MCF 10A (cell line): ENCODE data around the gene NPS. TPM values are rescaled to one million over a fixed set of nuclear protein-coding genes. Genes with fewer than 3 reads are reported as not detected.

Experiments used
- BruUV-seq: library from RNA; stranded (reverse); fragments of 400-500 nt; replicated peaks from 2 replicates; lab custom pipeline; 2021; lab: Mats Ljungman, UMichigan
- CTCF ChIA-PET: fragments of 300-600 bp; sonication (Branson Sonifier 250); formaldehyde crosslinking; extraction: SDS; loops from one replicate; lab custom pipeline; 2021; ENCODE audit warnings: antibody characterized with exemption, inconsistent platforms; lab: Yijun Ruan, JAX
- POLR2A ChIA-PET: fragments of 300-600, 350-650 bp; sonication (Branson Sonifier 250); formaldehyde crosslinking; extraction: SDS; loops from one replicate; lab custom pipeline; 2020; ENCODE audit warnings: antibody characterized with exemption, inconsistent platforms; lab: Yijun Ruan, JAX
- DNase-seq: peaks from one replicate; pipeline ENCODE4 v3.0.0-alpha.2; 2018; ENCODE audit not compliant: unreplicated experiment
- H3K27ac Mint-ChIP-seq: one replicate; pipeline ENCODE4 v1.8.0; 2022; ENCODE audit warnings: mild to moderate bottlenecking, low read depth, mixed read lengths; ENCODE audit not compliant: unreplicated experiment
- H3K27me3 Mint-ChIP-seq: one replicate; pipeline ENCODE4 v1.8.0; 2022; ENCODE audit warnings: mixed read lengths; ENCODE audit not compliant: insufficient read depth, unreplicated experiment
- H3K36me3 Mint-ChIP-seq: one replicate; pipeline ENCODE4 v1.8.0; 2022; ENCODE audit warnings: mild to moderate bottlenecking, moderate library complexity, mixed read lengths; ENCODE audit not compliant: insufficient read depth, unreplicated experiment
- H3K4me1 Mint-ChIP-seq: one replicate; pipeline ENCODE4 v1.8.0; 2022; ENCODE audit warnings: mixed read lengths; ENCODE audit not compliant: insufficient read depth, unreplicated experiment
- H3K4me3 Mint-ChIP-seq: one replicate; pipeline ENCODE4 v1.8.0; 2022; ENCODE audit warnings: mild to moderate bottlenecking, moderate library complexity, mixed read lengths; ENCODE audit not compliant: unreplicated experiment
- H3K9me3 Mint-ChIP-seq: one replicate; pipeline ENCODE4 v1.8.0; 2022; ENCODE audit warnings: mixed read lengths; ENCODE audit not compliant: unreplicated experiment
- CTCF ChIP-seq: fragments of 200-600 bp; IDR thresholded peaks from one replicate; pipeline ENCODE4 v1.8.0; 2022; ENCODE audit warnings: antibody characterized with exemption, mild to moderate bottlenecking; ENCODE audit not compliant: unreplicated experiment
- intact Hi-C: fragments of 100-400 bp; cut with micrococcal nuclease; formaldehyde crosslinking; loops from 2 replicates; pipeline ENCODE4 v1.14.1; 2022
- total RNA-seq: library from RNA; stranded (reverse); gene quantifications from 2 replicates; pipeline ENCODE4 v1.2.3, GENCODE V29; 2022

The NPS gene
- total RNA-seq, 1 experiment from 2014 or later = not detected

DNA sequence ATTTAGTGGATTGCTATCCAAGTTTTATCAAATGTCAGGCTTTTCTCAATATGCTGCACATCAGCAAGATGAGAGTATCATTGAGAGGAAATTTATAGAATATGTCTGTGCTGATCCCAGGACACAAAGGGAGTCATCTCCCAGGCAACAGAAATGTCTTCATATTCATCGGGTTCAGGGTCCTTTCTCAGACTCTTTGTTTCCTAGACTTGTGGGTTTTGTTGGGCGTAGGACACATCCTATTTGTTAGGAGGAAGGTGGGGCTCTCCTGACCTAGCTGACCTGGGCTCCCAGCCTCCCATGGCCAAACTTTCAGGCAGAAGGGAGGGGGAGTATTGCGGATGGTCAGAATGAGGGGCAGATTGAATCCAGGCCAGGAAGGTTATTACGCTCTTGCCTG, 22.9 kb upstream of the NPS start:
- intact Hi-C loops = no loop called here
- Mint-ChIP-seq H3K36me3 (no peaks in the 10 kb centered on the region), H3K4me3 (no peak overlapping the region), H3K27ac (no peak overlapping the region), H3K4me1 (no peaks in the 10 kb centered on the region), H3K9me3 (no peaks in the 10 kb centered on the region), H3K27me3 (peaks cover 13% of the 10 kb centered on the region)
- TF ChIP-seq CTCF = no peak
- POLR2A ChIA-PET = no interaction called here
- BruUV-seq = no TSS peak
- no peak for DNase-seq
- CTCF ChIA-PET = no interaction called here

DNA sequence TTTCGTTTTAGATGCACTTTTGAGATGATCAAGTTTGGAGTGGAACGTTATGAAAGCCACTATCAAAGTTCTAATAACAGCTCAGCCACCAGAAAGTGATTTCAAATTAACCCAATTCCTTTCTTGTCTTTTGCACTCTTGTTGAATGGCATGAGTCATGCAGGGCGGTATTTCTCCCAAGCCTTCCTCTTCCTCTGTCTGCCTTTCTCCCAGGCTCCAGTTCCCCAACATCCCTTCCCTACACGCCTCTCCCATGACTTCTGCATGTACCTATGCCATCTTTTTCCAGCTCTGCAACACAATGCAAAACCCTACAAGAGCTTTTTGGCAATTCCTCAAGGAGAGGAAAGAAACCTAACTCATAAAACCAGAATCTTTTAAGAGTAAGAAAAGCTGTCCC, 21.8 kb upstream of the NPS start:
- ChIA-PET POLR2A (no interaction called here), CTCF (no interaction called here)
- Mint-ChIP-seq H3K4me3 (no peak overlapping the region), H3K36me3 (no peaks in the 10 kb centered on the region), H3K4me1 (no peaks in the 10 kb centered on the region), H3K9me3 (no peaks in the 10 kb centered on the region), H3K27ac (no peak overlapping the region), H3K27me3 (peaks cover 7% of the 10 kb centered on the region)
- TF ChIP-seq CTCF = no peak
- intact Hi-C loops = no loop called here
- DNase-seq = no peak
- BruUV-seq = no TSS peak

GRCh38 chr10:127527891-127528290, 21.2 kb upstream of the NPS start:
- H3K9me3 Mint-ChIP-seq = no peaks in the 10 kb centered on the region
- H3K36me3 Mint-ChIP-seq = no peaks in the 10 kb centered on the region
- no TSS peak for BruUV-seq
- peaks cover 1% of the 10 kb centered on the region for H3K27me3 Mint-ChIP-seq
- intact Hi-C loops = no loop called here
- TF ChIP-seq CTCF = no peak
- no peak overlapping the region for H3K4me3 Mint-ChIP-seq
- DNase-seq = no peak
- H3K27ac Mint-ChIP-seq = no peak overlapping the region
- ChIA-PET CTCF (no interaction called here), POLR2A (no interaction called here)
- H3K4me1 Mint-ChIP-seq = no peaks in the 10 kb centered on the region

- H3K4me1 Mint-ChIP-seq = no peaks in the 10 kb centered on the region
- no TSS peak for BruUV-seq
- no peak overlapping the region for H3K4me3 Mint-ChIP-seq
- TF ChIP-seq CTCF = no peak
- no peak for DNase-seq
- H3K27ac Mint-ChIP-seq = no peak overlapping the region
- no peaks in the 10 kb centered on the region for H3K36me3 Mint-ChIP-seq
- POLR2A ChIA-PET = no interaction called here
- CTCF ChIA-PET = no interaction called here
- H3K9me3 Mint-ChIP-seq = no peaks in the 10 kb centered on the region
- intact Hi-C loops = no loop called here
- peaks cover 4% of the 10 kb centered on the region for H3K27me3 Mint-ChIP-seq
These were observed 16.9 kb upstream of the NPS start for GRCh38 chr10:127532193-127532592.
